ENCODE data around the gene HECW1. TPM values are rescaled to one million over a fixed set of nuclear protein-coding genes. Genes with fewer than 3 reads are reported as not detected.

HECW1 gene
- total and polyA plus RNA-seq, 2 experiments from 2014 or later, result 11.0 to 21.8 TPM

DNA sequence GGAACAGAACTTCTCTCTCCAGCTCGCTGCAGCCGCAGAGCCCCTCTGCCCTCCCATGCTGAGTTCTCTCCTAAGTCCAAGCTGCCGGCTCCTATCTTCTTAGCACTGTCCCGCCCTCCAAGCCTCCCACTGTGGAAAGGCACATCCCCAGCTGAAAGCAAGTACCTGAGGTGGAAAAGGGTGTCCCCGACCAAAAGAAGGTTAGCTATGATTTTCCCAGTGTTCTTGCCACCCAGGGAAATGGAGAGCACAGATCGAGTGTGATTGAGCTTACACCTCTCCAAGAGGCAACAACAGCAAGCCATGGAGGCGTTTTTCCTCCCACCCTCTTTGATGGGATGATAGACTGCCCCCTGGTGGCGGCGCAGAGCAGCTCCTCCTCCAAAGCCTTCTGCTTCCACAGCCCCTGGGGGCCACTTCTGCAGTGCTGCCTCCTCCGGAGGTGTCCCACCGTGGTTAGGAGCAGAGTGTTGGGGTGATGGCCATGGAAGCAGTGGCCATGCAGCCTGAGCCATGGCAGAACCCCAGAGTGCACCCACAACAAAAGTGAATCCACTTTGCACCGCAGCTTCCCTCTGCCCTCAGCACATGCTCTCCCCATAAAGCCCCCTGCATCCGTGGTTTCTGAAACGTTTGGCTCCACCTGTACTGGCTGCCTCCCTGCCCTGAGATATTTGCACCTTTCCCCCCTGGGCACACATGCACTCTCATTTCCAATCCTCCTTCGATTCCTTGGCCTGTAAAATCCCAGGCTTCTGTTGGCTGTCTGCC lies 327.4 kb downstream of the HECW1 start:
- no peak overlapping the region for H3K4me3 Mint-ChIP-seq
- Histone ChIP-seq H4K20me1 (replicated peaks; ENCODE audit: insufficient read depth) (no peaks in the 10 kb centered on the region), H3K4me1 (ENCODE audit: insufficient read depth) (peaks cover 22% of the 10 kb centered on the region), H3K4me3 (no peak overlapping the region), H3K27me3 (ENCODE audit: insufficient read depth) (no peaks in the 10 kb centered on the region), H3K79me2 (replicated peaks; ENCODE audit: insufficient read depth) (no peaks in the 10 kb centered on the region), H3K36me3 (ENCODE audit: insufficient read depth) (no peaks in the 10 kb centered on the region), H3F3A (replicated peaks; ENCODE audit: low read depth) (no peaks in the 10 kb centered on the region), H2AFZ (peak overlapping the region; percentile 94), H3K27ac (ENCODE audit: low read depth) (no peak overlapping the region), H3K9me2 (ENCODE audit: insufficient read depth) (peaks cover 6% of the 10 kb centered on the region; the same call in 1 of the 2 replicates), H3K4me2 (no peak overlapping the region)
- no peaks in the 10 kb centered on the region for H3K9me3 Mint-ChIP-seq
- peak; percentile 91 for DNase-seq (ENCODE audit: low spot score)
- ATAC-seq, result peak; percentile 96
- H3K36me3 Mint-ChIP-seq (ENCODE audit: low read depth), result peaks cover 7% of the 10 kb centered on the region; the same call in 2 of the 3 replicates
- TF ChIP-seq ZNF331 (CRISPR knock-in tag; IDR thresholded peaks at IDR 0.05; ENCODE audit: low read depth) (no peak), ZNF114 (CRISPR knock-in tag; IDR thresholded peaks at IDR 0.05) (0 out of 2 replicates have a peak, but pooled peaks have one; percentile 82)
- TF ChIP-seq, protein P1, sequence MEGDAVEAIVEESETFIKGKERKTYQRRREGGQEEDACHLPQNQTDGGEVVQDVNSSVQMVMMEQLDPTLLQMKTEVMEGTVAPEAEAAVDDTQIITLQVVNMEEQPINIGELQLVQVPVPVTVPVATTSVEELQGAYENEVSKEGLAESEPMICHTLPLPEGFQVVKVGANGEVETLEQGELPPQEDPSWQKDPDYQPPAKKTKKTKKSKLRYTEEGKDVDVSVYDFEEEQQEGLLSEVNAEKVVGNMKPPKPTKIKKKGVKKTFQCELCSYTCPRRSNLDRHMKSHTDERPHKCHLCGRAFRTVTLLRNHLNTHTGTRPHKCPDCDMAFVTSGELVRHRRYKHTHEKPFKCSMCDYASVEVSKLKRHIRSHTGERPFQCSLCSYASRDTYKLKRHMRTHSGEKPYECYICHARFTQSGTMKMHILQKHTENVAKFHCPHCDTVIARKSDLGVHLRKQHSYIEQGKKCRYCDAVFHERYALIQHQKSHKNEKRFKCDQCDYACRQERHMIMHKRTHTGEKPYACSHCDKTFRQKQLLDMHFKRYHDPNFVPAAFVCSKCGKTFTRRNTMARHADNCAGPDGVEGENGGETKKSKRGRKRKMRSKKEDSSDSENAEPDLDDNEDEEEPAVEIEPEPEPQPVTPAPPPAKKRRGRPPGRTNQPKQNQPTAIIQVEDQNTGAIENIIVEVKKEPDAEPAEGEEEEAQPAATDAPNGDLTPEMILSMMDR (conservative IDR thresholded peaks at IDR 0.05; ENCODE audit: low read depth in 2 of 2), result peak; percentile 96 to 97
- TF ChIP-seq, protein P2, sequence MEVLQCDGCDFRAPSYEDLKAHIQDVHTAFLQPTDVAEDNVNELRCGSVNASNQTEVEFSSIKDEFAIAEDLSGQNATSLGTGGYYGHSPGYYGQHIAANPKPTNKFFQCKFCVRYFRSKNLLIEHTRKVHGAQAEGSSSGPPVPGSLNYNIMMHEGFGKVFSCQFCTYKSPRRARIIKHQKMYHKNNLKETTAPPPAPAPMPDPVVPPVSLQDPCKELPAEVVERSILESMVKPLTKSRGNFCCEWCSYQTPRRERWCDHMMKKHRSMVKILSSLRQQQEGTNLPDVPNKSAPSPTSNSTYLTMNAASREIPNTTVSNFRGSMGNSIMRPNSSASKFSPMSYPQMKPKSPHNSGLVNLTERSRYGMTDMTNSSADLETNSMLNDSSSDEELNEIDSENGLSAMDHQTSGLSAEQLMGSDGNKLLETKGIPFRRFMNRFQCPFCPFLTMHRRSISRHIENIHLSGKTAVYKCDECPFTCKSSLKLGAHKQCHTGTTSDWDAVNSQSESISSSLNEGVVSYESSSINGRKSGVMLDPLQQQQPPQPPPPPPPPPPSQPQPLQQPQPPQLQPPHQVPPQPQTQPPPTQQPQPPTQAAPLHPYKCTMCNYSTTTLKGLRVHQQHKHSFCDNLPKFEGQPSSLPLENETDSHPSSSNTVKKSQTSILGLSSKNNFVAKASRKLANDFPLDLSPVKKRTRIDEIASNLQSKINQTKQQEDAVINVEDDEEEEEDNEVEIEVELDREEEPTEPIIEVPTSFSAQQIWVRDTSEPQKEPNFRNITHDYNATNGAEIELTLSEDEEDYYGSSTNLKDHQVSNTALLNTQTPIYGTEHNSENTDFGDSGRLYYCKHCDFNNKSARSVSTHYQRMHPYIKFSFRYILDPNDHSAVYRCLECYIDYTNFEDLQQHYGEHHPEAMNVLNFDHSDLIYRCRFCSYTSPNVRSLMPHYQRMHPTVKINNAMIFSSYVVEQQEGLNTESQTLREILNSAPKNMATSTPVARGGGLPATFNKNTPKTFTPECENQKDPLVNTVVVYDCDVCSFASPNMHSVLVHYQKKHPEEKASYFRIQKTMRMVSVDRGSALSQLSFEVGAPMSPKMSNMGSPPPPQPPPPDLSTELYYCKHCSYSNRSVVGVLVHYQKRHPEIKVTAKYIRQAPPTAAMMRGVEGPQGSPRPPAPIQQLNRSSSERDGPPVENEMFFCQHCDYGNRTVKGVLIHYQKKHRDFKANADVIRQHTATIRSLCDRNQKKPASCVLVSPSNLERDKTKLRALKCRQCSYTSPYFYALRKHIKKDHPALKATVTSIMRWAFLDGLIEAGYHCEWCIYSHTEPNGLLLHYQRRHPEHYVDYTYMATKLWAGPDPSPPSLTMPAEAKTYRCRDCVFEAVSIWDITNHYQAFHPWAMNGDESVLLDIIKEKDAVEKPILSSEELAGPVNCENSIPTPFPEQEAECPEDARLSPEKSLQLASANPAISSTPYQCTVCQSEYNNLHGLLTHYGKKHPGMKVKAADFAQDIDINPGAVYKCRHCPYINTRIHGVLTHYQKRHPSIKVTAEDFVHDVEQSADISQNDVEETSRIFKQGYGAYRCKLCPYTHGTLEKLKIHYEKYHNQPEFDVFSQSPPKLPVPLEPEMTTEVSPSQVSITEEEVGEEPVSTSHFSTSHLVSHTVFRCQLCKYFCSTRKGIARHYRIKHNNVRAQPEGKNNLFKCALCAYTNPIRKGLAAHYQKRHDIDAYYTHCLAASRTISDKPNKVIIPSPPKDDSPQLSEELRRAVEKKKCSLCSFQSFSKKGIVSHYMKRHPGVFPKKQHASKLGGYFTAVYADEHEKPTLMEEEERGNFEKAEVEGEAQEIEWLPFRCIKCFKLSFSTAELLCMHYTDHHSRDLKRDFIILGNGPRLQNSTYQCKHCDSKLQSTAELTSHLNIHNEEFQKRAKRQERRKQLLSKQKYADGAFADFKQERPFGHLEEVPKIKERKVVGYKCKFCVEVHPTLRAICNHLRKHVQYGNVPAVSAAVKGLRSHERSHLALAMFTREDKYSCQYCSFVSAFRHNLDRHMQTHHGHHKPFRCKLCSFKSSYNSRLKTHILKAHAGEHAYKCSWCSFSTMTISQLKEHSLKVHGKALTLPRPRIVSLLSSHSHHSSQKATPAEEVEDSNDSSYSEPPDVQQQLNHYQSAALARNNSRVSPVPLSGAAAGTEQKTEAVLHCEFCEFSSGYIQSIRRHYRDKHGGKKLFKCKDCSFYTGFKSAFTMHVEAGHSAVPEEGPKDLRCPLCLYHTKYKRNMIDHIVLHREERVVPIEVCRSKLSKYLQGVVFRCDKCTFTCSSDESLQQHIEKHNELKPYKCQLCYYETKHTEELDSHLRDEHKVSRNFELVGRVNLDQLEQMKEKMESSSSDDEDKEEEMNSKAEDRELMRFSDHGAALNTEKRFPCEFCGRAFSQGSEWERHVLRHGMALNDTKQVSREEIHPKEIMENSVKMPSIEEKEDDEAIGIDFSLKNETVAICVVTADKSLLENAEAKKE (CRISPR knock-in tag; IDR thresholded peaks at IDR 0.05), result peak; percentile 55; the same call in 1 of the 2 replicates
- H3K27me3 Mint-ChIP-seq (ENCODE audit: insufficient read depth, low read depth, poor library complexity), result peaks cover 6% of the 10 kb centered on the region
- H3K27ac Mint-ChIP-seq, result no peak overlapping the region
- H3K4me1 Mint-ChIP-seq, result peaks cover 20% of the 10 kb centered on the region
